ENCODE data around the gene TEAD1. TPM values are rescaled to one million over a fixed set of nuclear protein-coding genes. Genes with fewer than 3 reads are reported as not detected.
A peak's percentile ranks its signal among the peaks of the same experiment; 100 is the strongest.

The TEAD1 gene
- total and polyA plus RNA-seq, 2 experiments from 2014 or later, result 24.5 to 103 TPM

- TF ChIP-seq ZNF462 (CRISPR knock-in tag; IDR thresholded peaks at IDR 0.05), result no peak
- no peak for TF ChIP-seq EZH2 (IDR thresholded peaks at IDR 0.05; ENCODE audit: low read depth, unreplicated experiment)
- no peak for TF ChIP-seq EZH2phosphoT487 (IDR thresholded peaks at IDR 0.05; ENCODE audit: unreplicated experiment)
- no peak for TF ChIP-seq CREB1 (CRISPR knock-in tag; IDR thresholded peaks at IDR 0.05; ENCODE audit: low read depth)
- no peak for TF ChIP-seq ETS1 (IDR thresholded peaks at IDR 0.05)
Observed at GRCh38 chr11:12671370-12671769, 2.9 kb upstream of the TEAD1 start (continued).

- Histone ChIP-seq H3K36me3 (ENCODE audit: insufficient read depth) (no peaks in the 10 kb centered on the region), H3K27me3 (ENCODE audit: insufficient read depth) (peaks cover 11% of the 10 kb centered on the region; the same call in 1 of the 2 replicates), H3K9me2 (ENCODE audit: insufficient read depth) (peaks cover 3% of the 10 kb centered on the region; the same call in 1 of the 2 replicates), H3K79me2 (replicated peaks; ENCODE audit: insufficient read depth) (peaks cover 33% of the 10 kb centered on the region), H2AFZ (no peak overlapping the region; the same call in 1 of the 2 replicates), H3F3A (replicated peaks; ENCODE audit: low read depth) (no peaks in the 10 kb centered on the region), H3K4me2 (peak overlapping the region; percentile 78), H4K20me1 (replicated peaks; ENCODE audit: insufficient read depth) (peaks cover 7% of the 10 kb centered on the region), H3K27ac (ENCODE audit: low read depth) (peak overlapping the region; percentile 1; the same call in 1 of the 2 replicates), H3K4me3 (peak overlapping the region; percentile 65), H3K4me1 (ENCODE audit: insufficient read depth) (peaks cover 20% of the 10 kb centered on the region)
- Mint-ChIP-seq H3K4me1 (peaks cover 29% of the 10 kb centered on the region), H3K36me3 (ENCODE audit: low read depth) (peaks cover 6% of the 10 kb centered on the region; the same call in 2 of the 3 replicates), H3K4me3 (peak overlapping the region; percentile 75), H3K9me3 (no peaks in the 10 kb centered on the region), H3K27ac (0 out of 2 replicates have a peak overlapping the region, but pooled peaks have one; percentile 53), H3K27me3 (ENCODE audit: insufficient read depth, low read depth, poor library complexity) (peaks cover 11% of the 10 kb centered on the region)
- DNase-seq (ENCODE audit: low spot score) (no peak), ATAC-seq (peak; percentile 9)
- TF ChIP-seq CTCF (conservative IDR thresholded peaks at IDR 0.05; ENCODE audit: low read depth in 2 of 2) (no peak), REST (IDR thresholded peaks at IDR 0.05; ENCODE audit: unreplicated experiment) (no peak), EZH2 (IDR thresholded peaks at IDR 0.05; ENCODE audit: low read depth, unreplicated experiment) (no peak), NANOG (IDR thresholded peaks at IDR 0.05; ENCODE audit: borderline replicate concordance) (no peak)
Observed at GRCh38 chr11:12673601-12673923, 659 bp upstream of the TEAD1 start.
